ENCODE data around the gene NTRK2. TPM values are rescaled to one million over a fixed set of nuclear protein-coding genes. Genes with fewer than 3 reads are reported as not detected.

The NTRK2 gene
- polyA plus RNA-seq, 1 donor (not counting 4 experiments of a cell fraction or from before 2014, with no cell fraction given): 0.08 TPM

DNA sequence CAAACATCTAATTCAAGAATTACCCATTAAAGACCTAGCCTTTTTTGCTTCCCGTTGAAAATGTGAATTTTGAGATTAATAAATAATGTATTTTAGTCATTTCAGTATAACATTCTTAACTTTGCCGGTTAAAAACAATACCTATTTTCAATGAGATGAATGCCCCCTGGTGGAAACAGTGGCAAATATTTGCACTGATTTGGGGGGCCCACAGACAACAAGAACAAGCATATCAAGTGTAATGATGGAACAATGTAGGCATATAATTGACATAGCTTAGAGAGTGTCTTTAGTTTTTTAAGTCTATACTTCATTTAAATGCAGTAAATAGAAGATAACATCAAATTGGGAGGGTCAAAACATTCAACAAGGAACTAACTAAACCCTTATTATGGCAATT lies 111.9 kb downstream of the NTRK2 start:
- Histone ChIP-seq H2AFZ (ENCODE audit: control insufficient read depth, low read length) (no peak overlapping the region), H3K36me3 (ENCODE audit: control insufficient read depth in 2 of 2, extremely low read depth in 1 of 2, insufficient read depth in 2 of 2, low read length in 2 of 2) (no peaks in the 10 kb centered on the region), H3K4me3 (ENCODE audit: control insufficient read depth in 2 of 3, extremely low read depth in 1 of 3, insufficient read depth in 2 of 3, low read depth in 1 of 3, low read length in 3 of 3) (no peak overlapping the region), H3K4me1 (ENCODE audit: control insufficient read depth, extremely low read depth, insufficient read depth, low read length) (no peaks in the 10 kb centered on the region), H3K79me2 (ENCODE audit: control insufficient read depth, insufficient read depth, low read length) (no peaks in the 10 kb centered on the region), H3K27me3 (ENCODE audit: control insufficient read depth, extremely low read depth, insufficient read depth, low read length) (no peaks in the 10 kb centered on the region), H4K20me1 (ENCODE audit: control insufficient read depth, extremely low read depth, insufficient read depth, low read length) (no peaks in the 10 kb centered on the region), H3K9me3 (ENCODE audit: control insufficient read depth, low read depth, low read length) (no peaks in the 10 kb centered on the region), H3K27ac (ENCODE audit: control insufficient read depth, insufficient read depth, low read length) (no peak overlapping the region), H3K9me1 (ENCODE audit: control insufficient read depth, extremely low read depth, insufficient read depth, low read length) (no peaks in the 10 kb centered on the region), H3K4me2 (ENCODE audit: control insufficient read depth, extremely low read depth, insufficient read depth, low read depth, low read length) (no peak overlapping the region), H3K9ac (ENCODE audit: control insufficient read depth, extremely low read depth, insufficient read depth, low read length) (no peak overlapping the region)
- no peak for FAIRE-seq
- no peak for DNase-seq (ENCODE audit: low read depth, low spot score)
- TF ChIP-seq EZH2 (IDR thresholded peaks at IDR 0.05; ENCODE audit: low read length): no peak
- TF ChIP-seq, protein P1, sequence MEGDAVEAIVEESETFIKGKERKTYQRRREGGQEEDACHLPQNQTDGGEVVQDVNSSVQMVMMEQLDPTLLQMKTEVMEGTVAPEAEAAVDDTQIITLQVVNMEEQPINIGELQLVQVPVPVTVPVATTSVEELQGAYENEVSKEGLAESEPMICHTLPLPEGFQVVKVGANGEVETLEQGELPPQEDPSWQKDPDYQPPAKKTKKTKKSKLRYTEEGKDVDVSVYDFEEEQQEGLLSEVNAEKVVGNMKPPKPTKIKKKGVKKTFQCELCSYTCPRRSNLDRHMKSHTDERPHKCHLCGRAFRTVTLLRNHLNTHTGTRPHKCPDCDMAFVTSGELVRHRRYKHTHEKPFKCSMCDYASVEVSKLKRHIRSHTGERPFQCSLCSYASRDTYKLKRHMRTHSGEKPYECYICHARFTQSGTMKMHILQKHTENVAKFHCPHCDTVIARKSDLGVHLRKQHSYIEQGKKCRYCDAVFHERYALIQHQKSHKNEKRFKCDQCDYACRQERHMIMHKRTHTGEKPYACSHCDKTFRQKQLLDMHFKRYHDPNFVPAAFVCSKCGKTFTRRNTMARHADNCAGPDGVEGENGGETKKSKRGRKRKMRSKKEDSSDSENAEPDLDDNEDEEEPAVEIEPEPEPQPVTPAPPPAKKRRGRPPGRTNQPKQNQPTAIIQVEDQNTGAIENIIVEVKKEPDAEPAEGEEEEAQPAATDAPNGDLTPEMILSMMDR (optimal IDR thresholded peaks at IDR 0.05 in 1 of 3, IDR thresholded peaks at IDR 0.05 in 1 of 3, conservative IDR thresholded peaks at IDR 0.05 in 1 of 3; ENCODE audit: extremely low read depth in 1 of 3, insufficient read depth in 2 of 3, low read length in 3 of 3): peak in 2 of 3 experiments; percentile 35 to 49
- dilution Hi-C loops (cut with MboI; ENCODE audit: extremely low pct_ligation_motif_present, low sequenced_read_pairs): no loop called here

DNA sequence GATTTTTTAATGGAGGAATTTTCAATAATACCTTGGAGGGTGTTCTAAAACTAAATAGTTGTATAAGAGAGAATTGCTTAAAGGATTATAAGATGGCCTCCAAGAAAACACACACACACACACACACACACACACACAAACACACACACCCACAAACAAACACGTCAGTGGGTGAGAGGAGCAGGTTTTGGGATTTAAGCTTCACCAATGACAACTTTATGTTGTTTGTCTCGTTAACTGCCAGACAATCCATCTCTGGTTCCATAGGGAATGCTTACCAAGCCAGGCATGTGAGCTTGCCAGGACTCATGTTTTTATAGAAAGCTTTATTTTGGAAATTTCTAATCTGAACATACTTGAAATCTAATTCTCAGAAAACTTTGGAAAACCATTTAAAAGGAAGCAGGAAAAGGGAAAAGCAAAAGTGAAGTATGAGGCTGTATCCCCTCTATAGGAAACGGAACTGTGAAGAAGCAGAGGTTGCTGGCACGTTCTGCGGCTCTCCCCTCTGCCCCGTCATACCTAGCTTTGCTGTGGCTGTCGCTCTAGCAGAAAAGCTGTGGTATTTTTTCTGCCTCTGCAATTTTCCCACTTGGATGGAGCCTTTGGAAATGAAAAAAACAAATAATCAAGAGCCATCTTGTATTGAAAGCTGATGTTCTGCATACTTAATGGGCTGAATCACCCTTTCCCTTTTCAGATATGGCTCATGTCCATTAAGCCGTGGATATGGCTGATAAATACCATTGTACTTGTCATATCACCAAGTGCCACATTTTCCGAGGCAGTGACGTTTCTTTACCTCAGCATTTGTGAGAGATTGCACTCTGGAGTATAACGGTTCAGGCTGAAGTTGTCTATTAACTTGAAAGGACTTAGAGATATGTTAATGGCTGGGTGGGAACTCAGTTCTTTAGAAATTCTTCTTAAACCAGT lies 112.7 kb downstream of the NTRK2 start:
- Histone ChIP-seq H3K4me3 (ENCODE audit: control insufficient read depth in 2 of 3, extremely low read depth in 1 of 3, insufficient read depth in 2 of 3, low read depth in 1 of 3, low read length in 3 of 3) (no peak overlapping the region), H2AFZ (ENCODE audit: control insufficient read depth, low read length) (no peak overlapping the region), H3K36me3 (ENCODE audit: control insufficient read depth in 2 of 2, extremely low read depth in 1 of 2, insufficient read depth in 2 of 2, low read length in 2 of 2) (no peaks in the 10 kb centered on the region), H4K20me1 (ENCODE audit: control insufficient read depth, extremely low read depth, insufficient read depth, low read length) (no peaks in the 10 kb centered on the region), H3K9me1 (ENCODE audit: control insufficient read depth, extremely low read depth, insufficient read depth, low read length) (no peaks in the 10 kb centered on the region), H3K4me2 (ENCODE audit: control insufficient read depth, extremely low read depth, insufficient read depth, low read depth, low read length) (no peak overlapping the region), H3K27me3 (ENCODE audit: control insufficient read depth, extremely low read depth, insufficient read depth, low read length) (no peaks in the 10 kb centered on the region), H3K9me3 (ENCODE audit: control insufficient read depth, low read depth, low read length) (no peaks in the 10 kb centered on the region), H3K27ac (ENCODE audit: control insufficient read depth, insufficient read depth, low read length) (no peak overlapping the region), H3K9ac (ENCODE audit: control insufficient read depth, extremely low read depth, insufficient read depth, low read length) (no peak overlapping the region), H3K79me2 (ENCODE audit: control insufficient read depth, insufficient read depth, low read length) (no peaks in the 10 kb centered on the region), H3K4me1 (ENCODE audit: control insufficient read depth, extremely low read depth, insufficient read depth, low read length) (no peaks in the 10 kb centered on the region)
- TF ChIP-seq, protein P1 (optimal IDR thresholded peaks at IDR 0.05 in 1 of 3, IDR thresholded peaks at IDR 0.05 in 1 of 3, conservative IDR thresholded peaks at IDR 0.05 in 1 of 3; ENCODE audit: extremely low read depth in 1 of 3, insufficient read depth in 2 of 3, low read length in 3 of 3): no peak
- TF ChIP-seq EZH2 (IDR thresholded peaks at IDR 0.05; ENCODE audit: low read length): no peak
- FAIRE-seq (peak; percentile 70), DNase-seq (ENCODE audit: low read depth, low spot score) (no peak)
- dilution Hi-C loops (cut with MboI; ENCODE audit: extremely low pct_ligation_motif_present, low sequenced_read_pairs): no loop called here
